Prostate gland (tissue), 2 donors: ENCODE data around the gene RBAK.

Source experiments
- CTCF ChIP-seq, 4 experiments: fragments of 200-600 bp in 2 of 4; fragments of 450-650 bp in 2 of 4; sonication (generic) in 2 of 4; IDR thresholded peaks; 1 replicate in 3 of 4; 2 replicates in 1 of 4; pipeline ENCODE4 v1.5.1; 2016 to 2019; ENCODE audit warnings: antibody characterized with exemption in 4 of 4, mild to moderate bottlenecking in 2 of 4, moderate library complexity in 2 of 4
- POLR2A ChIP-seq: fragments of 450-650 bp; IDR thresholded peaks from one replicate; pipeline ENCODE4 v1.6.1; 2016; ENCODE audit warnings: antibody characterized with exemption, mild to moderate bottlenecking
- POLR2AphosphoS5 ChIP-seq: sonication (generic); formaldehyde crosslinking; IDR thresholded peaks from one replicate; pipeline ENCODE4 v1.6.1; 2017; ENCODE audit warnings: antibody characterized with exemption

DNA sequence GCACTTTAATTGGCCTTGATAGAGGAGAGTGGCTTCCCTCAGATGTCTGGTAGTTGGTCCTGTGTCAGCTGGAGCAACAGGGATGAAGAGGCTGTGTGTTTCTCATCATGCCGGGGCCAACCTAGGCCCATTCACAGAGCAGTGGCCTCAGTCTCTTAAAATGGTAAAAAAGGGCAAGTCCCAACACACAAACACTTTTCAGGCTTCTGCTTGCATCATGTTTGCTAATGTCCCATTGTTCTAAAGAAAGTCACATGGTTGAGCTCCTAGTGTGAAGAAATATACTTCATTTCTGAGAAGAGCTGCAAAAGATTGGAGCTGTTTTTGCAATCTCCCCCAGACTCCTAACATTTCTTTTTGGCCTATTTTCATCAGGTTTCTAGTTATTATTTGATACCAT is 40.6 kb upstream of the RBAK start:
- TF ChIP-seq CTCF (IDR thresholded peaks at IDR 0.05) = no peak
- no peak for TF ChIP-seq POLR2A
- TF ChIP-seq POLR2AphosphoS5 = no peak
